ENCODE results near the gene FNDC3A. TPM values are rescaled to one million over a fixed set of nuclear protein-coding genes. Genes with fewer than 3 reads are reported as not detected.

FNDC3A gene
- total RNA-seq, 1 experiment from 2014 or later: 34.3 TPM

DNA sequence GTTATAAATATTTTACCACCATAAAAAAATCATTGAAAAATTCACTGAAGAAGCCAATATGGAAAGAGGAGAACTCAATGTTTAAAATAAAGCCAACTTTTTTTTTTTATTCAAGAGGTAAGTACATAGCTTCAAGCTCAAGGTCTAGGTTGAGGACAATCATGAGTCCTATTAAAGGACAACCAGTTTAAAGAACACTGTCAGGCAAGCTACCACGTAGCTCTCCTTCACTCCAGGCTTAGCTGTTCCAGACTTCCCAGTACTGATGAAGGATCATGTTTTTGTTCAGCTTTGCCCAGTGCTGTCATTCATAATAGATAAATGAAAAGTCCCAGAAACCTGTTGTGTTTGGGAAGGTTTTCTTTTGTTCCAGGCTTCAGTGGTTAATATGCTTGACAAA lies 234.4 kb downstream of the FNDC3A start:
- H3K9me2 ChIP-seq (ENCODE audit: insufficient read depth): no peaks in the 10 kb centered on the region
- no peaks in the 10 kb centered on the region for H3K27me3 ChIP-seq (ENCODE audit: insufficient read depth, low read depth)
- H3K36me3 ChIP-seq (ENCODE audit: low read depth): 0 out of 2 replicates have a peak, but pooled peaks cover 4% of the 10 kb centered on the region
- ChIA-PET CTCF (interaction anchor here (0.6 kb wide), 1 partner anchor 233 kb away, joined by 3 read pairs; no protein-coding TSS in a partner anchor), POLR2A (ENCODE audit: unreplicated experiment) (no interaction called here)
- intact Hi-C loops (cut with micrococcal nuclease; ENCODE audit: unreplicated experiment): no loop called here
- no peak for DNase-seq
- no peaks in the 10 kb centered on the region for H3K4me1 ChIP-seq (replicated peaks; ENCODE audit: insufficient read depth)
- H2AFZ ChIP-seq: no peak overlapping the region
- no peak overlapping the region for H3K4me2 ChIP-seq
- no peaks in the 10 kb centered on the region for H3F3A ChIP-seq (ENCODE audit: insufficient read depth, low read depth)
- TF ChIP-seq EZH2 (IDR thresholded peaks at IDR 0.05; ENCODE audit: low read depth): no peak
- TF ChIP-seq, protein P1, sequence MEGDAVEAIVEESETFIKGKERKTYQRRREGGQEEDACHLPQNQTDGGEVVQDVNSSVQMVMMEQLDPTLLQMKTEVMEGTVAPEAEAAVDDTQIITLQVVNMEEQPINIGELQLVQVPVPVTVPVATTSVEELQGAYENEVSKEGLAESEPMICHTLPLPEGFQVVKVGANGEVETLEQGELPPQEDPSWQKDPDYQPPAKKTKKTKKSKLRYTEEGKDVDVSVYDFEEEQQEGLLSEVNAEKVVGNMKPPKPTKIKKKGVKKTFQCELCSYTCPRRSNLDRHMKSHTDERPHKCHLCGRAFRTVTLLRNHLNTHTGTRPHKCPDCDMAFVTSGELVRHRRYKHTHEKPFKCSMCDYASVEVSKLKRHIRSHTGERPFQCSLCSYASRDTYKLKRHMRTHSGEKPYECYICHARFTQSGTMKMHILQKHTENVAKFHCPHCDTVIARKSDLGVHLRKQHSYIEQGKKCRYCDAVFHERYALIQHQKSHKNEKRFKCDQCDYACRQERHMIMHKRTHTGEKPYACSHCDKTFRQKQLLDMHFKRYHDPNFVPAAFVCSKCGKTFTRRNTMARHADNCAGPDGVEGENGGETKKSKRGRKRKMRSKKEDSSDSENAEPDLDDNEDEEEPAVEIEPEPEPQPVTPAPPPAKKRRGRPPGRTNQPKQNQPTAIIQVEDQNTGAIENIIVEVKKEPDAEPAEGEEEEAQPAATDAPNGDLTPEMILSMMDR (conservative IDR thresholded peaks at IDR 0.05): no peak
- no peaks in the 10 kb centered on the region for H3K9me3 ChIP-seq (ENCODE audit: insufficient read depth, low read depth)
- BruUV-seq (replicated peaks): no TSS peak
- no peak overlapping the region for H3K27ac ChIP-seq
- no peak overlapping the region for H3K4me3 ChIP-seq
- H4K20me1 ChIP-seq (ENCODE audit: insufficient read depth): no peaks in the 10 kb centered on the region
- H3K79me2 ChIP-seq (ENCODE audit: low read depth): no peaks in the 10 kb centered on the region

DNA sequence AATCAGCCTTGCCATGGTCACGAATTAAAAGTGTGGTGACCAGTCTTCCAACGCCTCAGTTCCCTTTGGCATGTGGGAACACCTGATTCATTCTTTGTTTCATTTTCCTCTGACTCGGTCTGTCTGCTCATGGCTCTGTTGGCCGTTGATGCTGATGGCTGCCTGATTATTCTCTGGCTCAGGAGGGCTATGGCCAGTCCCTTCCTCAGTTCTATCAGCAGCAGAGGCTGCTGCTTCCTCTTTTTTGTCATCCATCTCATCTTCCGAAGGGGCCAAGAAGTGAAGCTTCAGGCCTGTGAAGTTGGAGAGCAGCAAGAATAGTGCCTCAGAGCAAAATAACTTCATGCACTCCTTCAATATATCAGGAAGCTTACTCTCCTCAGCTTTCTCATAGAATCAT lies 235.0 kb downstream of the FNDC3A start:
- ChIA-PET POLR2A (ENCODE audit: unreplicated experiment) (no interaction called here), CTCF (interaction anchor here (0.6 kb wide), 1 partner anchor 232 kb away, joined by 3 read pairs; no protein-coding TSS in a partner anchor)
- Histone ChIP-seq H2AFZ (no peak overlapping the region), H4K20me1 (ENCODE audit: insufficient read depth) (no peaks in the 10 kb centered on the region), H3F3A (ENCODE audit: insufficient read depth, low read depth) (no peaks in the 10 kb centered on the region), H3K9me2 (ENCODE audit: insufficient read depth) (no peaks in the 10 kb centered on the region), H3K27ac (no peak overlapping the region), H3K4me2 (no peak overlapping the region), H3K4me1 (replicated peaks; ENCODE audit: insufficient read depth) (no peaks in the 10 kb centered on the region), H3K36me3 (ENCODE audit: low read depth) (0 out of 2 replicates have a peak, but pooled peaks cover 4% of the 10 kb centered on the region), H3K4me3 (no peak overlapping the region), H3K27me3 (ENCODE audit: insufficient read depth, low read depth) (no peaks in the 10 kb centered on the region), H3K79me2 (ENCODE audit: low read depth) (no peaks in the 10 kb centered on the region), H3K9me3 (ENCODE audit: insufficient read depth, low read depth) (no peaks in the 10 kb centered on the region)
- no TSS peak for BruUV-seq (replicated peaks)
- TF ChIP-seq EZH2 (IDR thresholded peaks at IDR 0.05; ENCODE audit: low read depth): no peak
- TF ChIP-seq, protein P1 (conservative IDR thresholded peaks at IDR 0.05): no peak
- DNase-seq: no peak
- intact Hi-C loops (cut with micrococcal nuclease; ENCODE audit: unreplicated experiment): no loop called here

DNA sequence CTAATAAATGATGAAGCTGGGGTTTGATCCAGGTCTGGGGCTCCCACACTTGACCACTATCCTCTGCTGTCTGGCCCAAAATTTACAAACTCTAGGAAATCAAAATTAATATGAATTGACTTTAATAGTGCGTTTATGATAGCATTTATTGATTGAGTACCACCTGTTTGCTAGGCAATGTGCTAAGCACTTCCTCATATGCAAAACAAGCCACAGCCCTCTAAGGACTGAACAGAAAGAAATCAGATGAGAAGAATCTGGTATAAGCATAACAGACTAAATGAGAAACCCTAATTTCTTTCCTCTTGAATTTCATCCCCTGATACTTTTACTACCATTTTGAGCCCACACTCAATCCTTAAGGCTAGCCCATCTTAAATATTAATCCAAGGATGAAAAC lies 237.8 kb downstream of the FNDC3A start:
- intact Hi-C loops (cut with micrococcal nuclease; ENCODE audit: unreplicated experiment): no loop called here
- no peak for TF ChIP-seq EZH2 (IDR thresholded peaks at IDR 0.05; ENCODE audit: low read depth)
- TF ChIP-seq, protein P1 (conservative IDR thresholded peaks at IDR 0.05): no peak
- Histone ChIP-seq H3K27ac (no peak overlapping the region), H3F3A (ENCODE audit: insufficient read depth, low read depth) (no peaks in the 10 kb centered on the region), H3K4me1 (replicated peaks; ENCODE audit: insufficient read depth) (no peaks in the 10 kb centered on the region), H3K27me3 (ENCODE audit: insufficient read depth, low read depth) (no peaks in the 10 kb centered on the region), H2AFZ (no peak overlapping the region), H3K36me3 (ENCODE audit: low read depth) (no peaks in the 10 kb centered on the region), H3K4me2 (no peak overlapping the region), H3K9me3 (ENCODE audit: insufficient read depth, low read depth) (no peaks in the 10 kb centered on the region), H4K20me1 (ENCODE audit: insufficient read depth) (no peaks in the 10 kb centered on the region), H3K9me2 (ENCODE audit: insufficient read depth) (no peaks in the 10 kb centered on the region), H3K4me3 (no peak overlapping the region), H3K79me2 (ENCODE audit: low read depth) (no peaks in the 10 kb centered on the region)
- no peak for DNase-seq
- POLR2A ChIA-PET (ENCODE audit: unreplicated experiment): no interaction called here
- CTCF ChIA-PET: no interaction called here
- no TSS peak for BruUV-seq (replicated peaks)

Data from PC-9 (cell line).